GM13976 (cell line): ENCODE measurements around the gene LTBP2.

Experiments
- DNase-seq: peaks from one replicate; pipeline ENCODE4 v3.0.0; 2012; ENCODE audit warnings: low spot score
- CTCF ChIP-seq: IDR thresholded peaks from 2 replicates; pipeline ENCODE4 v1.5.1; 2012; ENCODE audit warnings: borderline replicate concordance, mild to moderate bottlenecking; ENCODE audit not compliant: insufficient read depth; ENCODE audit errors: extremely low read depth, missing control alignments, control extremely low read depth
- in situ Hi-C: fragments of 300-500 bp; cut with MboI; formaldehyde crosslinking; loops from one replicate; pipeline ENCODE4 v1.12.0; 2022; ENCODE audit warnings: low sequenced_read_pairs, mixed read lengths, inconsistent platforms; ENCODE audit not compliant: unreplicated experiment

Gene LTBP2

GRCh38 chr14:74516451-74517160 lies 95.4 kb downstream of the LTBP2 start:
- TF ChIP-seq CTCF: no peak
- in situ Hi-C loops: no loop called here
- DNase-seq: no peak

GRCh38 chr14:74515891-74516412 lies 96.1 kb downstream of the LTBP2 start:
- no peak for DNase-seq
- in situ Hi-C loops: no loop called here
- TF ChIP-seq CTCF: no peak

- no peak for DNase-seq
- in situ Hi-C loops: no loop called here
- TF ChIP-seq CTCF: no peak
These were observed 97.5 kb downstream of the LTBP2 start for GRCh38 chr14:74514471-74514941.

- in situ Hi-C loops: no loop called here
- no peak for DNase-seq
- TF ChIP-seq CTCF: no peak
These were observed 99.8 kb downstream of the LTBP2 start for GRCh38 chr14:74511966-74512830.

- TF ChIP-seq CTCF: no peak
- no peak for DNase-seq
- in situ Hi-C loops: no loop called here
These were observed 101.1 kb downstream of the LTBP2 start for GRCh38 chr14:74510959-74511409.

- no peak for DNase-seq
- in situ Hi-C loops: no loop called here
- TF ChIP-seq CTCF: no peak
These were observed 101.7 kb downstream of the LTBP2 start for GRCh38 chr14:74510223-74510931.
